GM12801 (cell line): ENCODE data around the gene ERC2.

Experiments
- TF ChIP-seq, protein P1 (sequence below): IDR thresholded peaks from one replicate; pipeline ENCODE4 v1.5.1; 2011; ENCODE audit warnings: control low read depth; ENCODE audit not compliant: insufficient read length; ENCODE audit errors: extremely low read depth

The ERC2 gene

DNA sequence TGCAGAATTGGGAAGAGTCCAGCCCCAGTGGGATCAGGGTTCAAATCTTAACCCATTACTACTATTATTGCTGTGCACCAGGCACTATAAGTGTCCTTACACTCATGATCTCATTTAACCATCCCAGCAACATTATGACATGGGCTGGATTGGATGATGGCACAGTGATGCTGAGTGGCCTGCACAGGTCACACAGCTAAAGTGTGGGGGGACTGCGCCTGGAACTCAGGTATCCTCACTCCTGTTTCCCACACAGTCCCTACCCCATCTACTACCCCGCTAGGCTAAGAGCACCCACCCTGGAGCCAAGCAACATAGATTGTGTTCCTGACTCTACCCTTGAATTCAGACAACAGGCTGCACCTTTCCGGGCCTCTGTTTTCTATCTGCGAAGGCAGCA lies 997.2 kb downstream of the ERC2 start:
- TF ChIP-seq, protein P1, sequence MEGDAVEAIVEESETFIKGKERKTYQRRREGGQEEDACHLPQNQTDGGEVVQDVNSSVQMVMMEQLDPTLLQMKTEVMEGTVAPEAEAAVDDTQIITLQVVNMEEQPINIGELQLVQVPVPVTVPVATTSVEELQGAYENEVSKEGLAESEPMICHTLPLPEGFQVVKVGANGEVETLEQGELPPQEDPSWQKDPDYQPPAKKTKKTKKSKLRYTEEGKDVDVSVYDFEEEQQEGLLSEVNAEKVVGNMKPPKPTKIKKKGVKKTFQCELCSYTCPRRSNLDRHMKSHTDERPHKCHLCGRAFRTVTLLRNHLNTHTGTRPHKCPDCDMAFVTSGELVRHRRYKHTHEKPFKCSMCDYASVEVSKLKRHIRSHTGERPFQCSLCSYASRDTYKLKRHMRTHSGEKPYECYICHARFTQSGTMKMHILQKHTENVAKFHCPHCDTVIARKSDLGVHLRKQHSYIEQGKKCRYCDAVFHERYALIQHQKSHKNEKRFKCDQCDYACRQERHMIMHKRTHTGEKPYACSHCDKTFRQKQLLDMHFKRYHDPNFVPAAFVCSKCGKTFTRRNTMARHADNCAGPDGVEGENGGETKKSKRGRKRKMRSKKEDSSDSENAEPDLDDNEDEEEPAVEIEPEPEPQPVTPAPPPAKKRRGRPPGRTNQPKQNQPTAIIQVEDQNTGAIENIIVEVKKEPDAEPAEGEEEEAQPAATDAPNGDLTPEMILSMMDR, result no peak

DNA sequence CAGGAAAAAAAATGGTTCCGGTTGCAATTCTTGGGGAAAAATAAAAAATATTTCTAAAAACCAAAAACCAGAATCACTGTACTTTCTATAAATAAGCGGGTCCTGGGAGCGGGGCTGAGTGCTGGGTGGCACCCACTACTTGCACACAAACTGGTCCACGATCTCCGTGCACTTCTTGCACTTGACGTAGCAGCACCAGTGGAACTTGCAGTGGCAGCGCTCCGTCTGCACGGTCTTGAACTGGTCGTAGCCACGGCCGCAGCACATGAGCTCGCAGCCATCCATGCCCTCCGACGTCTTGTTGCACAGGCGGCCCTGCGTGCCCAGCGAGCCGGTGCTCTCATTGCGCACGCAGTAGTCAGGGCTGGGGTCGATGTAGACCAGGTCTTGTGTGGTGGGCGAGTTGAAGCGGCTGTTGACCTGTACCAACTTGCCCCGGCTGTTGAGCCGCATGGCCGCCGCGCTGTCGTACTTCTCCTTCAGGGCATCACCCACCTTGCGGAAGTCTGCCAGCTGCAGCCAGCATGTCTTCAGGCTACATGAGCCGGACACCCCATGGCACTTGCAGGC lies 998.2 kb downstream of the ERC2 start:
- TF ChIP-seq, protein P1, result no peak

DNA sequence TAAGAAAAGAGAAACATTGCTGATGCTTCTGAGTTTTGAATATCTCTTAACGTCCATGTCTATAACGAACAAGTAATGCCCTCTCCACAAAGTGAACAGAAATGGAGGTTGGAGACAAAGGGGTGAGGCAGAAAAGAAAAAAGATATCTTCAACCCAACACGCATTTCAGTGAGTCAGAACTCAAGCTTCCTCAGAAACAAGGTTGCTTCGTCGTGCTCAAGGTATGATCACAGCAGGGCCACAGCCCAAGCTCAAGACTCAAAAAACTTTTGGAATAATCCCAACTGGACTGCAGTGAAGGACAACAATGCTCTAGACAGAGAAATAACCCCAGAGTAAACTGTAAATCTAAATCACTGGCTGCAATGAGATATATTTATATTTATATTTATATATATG lies 1000.0 kb downstream of the ERC2 start:
- TF ChIP-seq, protein P1, result no peak

DNA sequence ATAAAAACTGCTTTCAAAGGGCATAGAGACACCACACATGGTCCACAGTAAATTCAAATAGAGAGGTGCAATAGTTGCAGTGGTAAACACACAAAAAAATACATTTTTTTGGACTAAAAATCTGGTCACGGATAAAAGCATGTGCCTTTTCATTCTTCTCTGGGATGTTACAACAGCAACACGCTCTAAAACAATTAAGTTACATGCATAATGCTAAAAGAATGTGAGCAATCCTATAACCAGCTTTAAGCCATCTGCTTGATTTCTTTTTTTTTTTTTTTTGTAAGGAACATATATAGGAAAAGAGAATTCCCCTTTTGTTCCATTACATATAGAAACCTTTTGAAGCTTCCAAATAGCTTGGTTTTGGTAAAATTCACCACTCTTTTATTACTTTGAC lies 1001.2 kb downstream of the ERC2 start:
- TF ChIP-seq, protein P1, result no peak

DNA sequence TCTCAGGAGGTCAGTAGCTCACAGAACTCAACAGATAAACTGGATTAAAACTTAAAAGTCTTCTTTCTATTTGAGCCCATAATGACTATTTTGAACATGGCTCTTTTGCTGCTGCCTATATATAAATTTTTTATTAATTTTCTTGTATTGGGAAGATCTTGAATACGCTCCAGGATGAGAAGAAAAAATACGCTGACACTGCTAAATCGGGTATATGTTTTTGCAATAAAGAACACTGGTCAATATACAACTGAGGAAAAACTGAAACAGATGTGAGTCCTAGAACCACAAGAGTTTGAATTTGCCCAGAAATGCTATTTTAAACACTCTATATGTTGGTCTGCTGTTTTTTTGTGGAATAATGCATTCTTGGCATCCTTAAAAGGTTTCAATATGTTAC lies 1001.7 kb downstream of the ERC2 start:
- TF ChIP-seq, protein P1, result no peak

DNA sequence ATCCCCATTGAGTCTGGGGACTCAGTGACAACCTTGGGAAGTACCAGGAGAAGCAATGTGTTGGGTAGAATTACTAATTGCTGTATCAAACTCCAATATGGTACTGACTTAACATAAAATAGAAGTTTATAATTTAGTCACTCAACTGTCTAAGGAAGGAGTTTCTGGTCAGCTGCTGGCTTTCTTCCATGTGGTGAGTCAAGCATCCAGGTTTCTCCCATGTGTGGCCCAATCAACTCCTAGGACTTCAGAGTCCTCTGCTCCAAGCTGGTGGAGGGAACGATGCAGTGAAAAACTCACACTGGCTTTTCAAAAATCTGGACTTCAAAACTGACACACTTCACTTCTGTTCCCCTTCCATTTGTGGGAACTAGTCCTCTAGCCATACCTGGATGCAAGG lies 1006.4 kb downstream of the ERC2 start:
- TF ChIP-seq, protein P1, result no peak

DNA sequence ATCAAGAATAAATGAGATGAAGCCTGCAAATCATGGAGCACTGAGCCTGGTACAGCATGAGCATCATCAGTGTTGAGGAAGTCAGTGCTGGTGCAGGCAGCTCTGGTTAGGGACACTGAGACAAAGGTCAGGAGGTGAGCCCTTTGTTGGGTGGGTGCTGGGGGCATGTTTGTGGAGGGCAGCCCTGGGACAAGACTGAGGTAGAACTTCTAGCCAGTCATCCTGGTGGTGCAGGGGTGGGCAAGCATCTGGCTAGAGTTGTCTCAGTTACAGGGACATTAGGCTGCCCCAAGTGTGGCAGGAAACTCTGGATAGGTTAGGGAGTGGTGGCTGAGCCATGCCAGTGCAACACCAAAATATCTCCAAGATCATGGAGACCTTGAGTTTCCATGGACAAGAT lies 1008.4 kb downstream of the ERC2 start:
- TF ChIP-seq, protein P1, result no peak
